ENCODE data around the gene APBA1. TPM values are rescaled to one million over a fixed set of nuclear protein-coding genes. Genes with fewer than 3 reads are reported as not detected.

The APBA1 gene
- polyA plus RNA-seq, 1 experiment: 6.7 TPM

DNA sequence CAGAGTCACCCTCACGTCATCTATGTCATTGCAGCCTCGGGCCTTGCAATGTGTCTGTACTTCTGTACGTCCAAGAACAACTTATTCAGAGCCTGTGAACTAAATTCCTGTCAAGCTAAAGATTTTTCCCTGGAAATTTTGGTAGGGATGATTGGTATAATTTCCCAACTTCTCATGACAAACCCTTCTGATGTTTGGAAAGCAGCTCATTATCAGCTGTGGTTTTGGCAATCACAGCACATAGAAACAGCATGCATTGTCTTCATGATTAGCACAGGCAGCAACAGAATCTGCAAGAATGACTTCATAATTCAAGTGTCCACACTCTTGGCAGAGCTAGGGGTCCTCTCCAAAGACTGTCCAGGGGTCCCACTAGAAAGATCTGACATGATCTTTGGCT, 49.5 kb downstream of the APBA1 start:
- no peak for DNase-seq (ENCODE audit: low read depth, low spot score)
- CTCF ChIA-PET: no interaction called here
- no peaks in the 10 kb centered on the region for H3K9me3 ChIP-seq (ENCODE audit: control insufficient read depth, insufficient read depth, low read length)
- no peak overlapping the region for H3K27ac ChIP-seq (ENCODE audit: low read depth, low read length)
- POLR2A ChIA-PET: no interaction called here
- no peak overlapping the region for H3K4me3 ChIP-seq (ENCODE audit: low read depth, low read length)
- TF ChIP-seq, protein P1, sequence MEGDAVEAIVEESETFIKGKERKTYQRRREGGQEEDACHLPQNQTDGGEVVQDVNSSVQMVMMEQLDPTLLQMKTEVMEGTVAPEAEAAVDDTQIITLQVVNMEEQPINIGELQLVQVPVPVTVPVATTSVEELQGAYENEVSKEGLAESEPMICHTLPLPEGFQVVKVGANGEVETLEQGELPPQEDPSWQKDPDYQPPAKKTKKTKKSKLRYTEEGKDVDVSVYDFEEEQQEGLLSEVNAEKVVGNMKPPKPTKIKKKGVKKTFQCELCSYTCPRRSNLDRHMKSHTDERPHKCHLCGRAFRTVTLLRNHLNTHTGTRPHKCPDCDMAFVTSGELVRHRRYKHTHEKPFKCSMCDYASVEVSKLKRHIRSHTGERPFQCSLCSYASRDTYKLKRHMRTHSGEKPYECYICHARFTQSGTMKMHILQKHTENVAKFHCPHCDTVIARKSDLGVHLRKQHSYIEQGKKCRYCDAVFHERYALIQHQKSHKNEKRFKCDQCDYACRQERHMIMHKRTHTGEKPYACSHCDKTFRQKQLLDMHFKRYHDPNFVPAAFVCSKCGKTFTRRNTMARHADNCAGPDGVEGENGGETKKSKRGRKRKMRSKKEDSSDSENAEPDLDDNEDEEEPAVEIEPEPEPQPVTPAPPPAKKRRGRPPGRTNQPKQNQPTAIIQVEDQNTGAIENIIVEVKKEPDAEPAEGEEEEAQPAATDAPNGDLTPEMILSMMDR (IDR thresholded peaks at IDR 0.05; ENCODE audit: low read depth, low read length): no peak
- H3K27me3 ChIP-seq (ENCODE audit: control insufficient read depth, insufficient read depth, low read length): no peaks in the 10 kb centered on the region

DNA sequence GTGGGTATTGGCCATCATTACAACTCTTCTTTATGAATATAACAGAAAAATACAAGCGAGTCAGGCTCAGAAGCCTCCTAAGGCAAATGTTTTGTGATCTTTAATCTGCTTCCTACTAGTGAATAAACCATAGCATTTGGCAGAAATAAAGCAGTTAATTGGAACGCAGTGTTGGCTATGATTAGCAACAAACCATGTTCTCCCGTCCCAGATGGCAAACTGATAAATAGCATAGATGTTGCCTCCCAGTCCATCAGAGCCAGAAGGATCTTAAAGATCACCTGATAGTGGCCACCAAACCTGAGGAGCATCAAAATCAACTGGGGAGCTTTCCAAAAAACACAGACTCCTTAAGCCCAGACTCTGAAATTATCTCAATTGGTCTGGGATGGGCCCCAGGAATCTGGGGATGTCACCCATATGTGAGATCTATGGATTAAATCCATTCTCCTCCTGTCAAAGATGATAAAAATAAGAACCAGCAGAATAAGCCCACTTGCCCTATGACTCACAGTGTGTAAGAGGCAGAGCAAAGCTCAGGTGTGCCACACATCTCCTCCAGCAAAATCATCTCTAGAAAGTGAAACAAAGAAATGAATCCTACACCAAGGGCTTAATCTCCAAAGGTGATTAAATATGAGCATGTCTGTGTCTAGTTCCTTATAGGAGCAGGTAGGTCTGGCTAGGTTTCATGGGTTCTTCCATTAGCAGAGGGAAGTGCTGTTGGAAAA, 50.3 kb downstream of the APBA1 start:
- Histone ChIP-seq H3K27me3 (ENCODE audit: control insufficient read depth, insufficient read depth, low read length) (no peaks in the 10 kb centered on the region), H3K4me3 (ENCODE audit: low read depth, low read length) (no peak overlapping the region), H3K27ac (ENCODE audit: low read depth, low read length) (no peak overlapping the region), H3K9me3 (ENCODE audit: control insufficient read depth, insufficient read depth, low read length) (no peaks in the 10 kb centered on the region)
- ChIA-PET CTCF (no interaction called here), POLR2A (no interaction called here)
- no peak for DNase-seq (ENCODE audit: low read depth, low spot score)
- TF ChIP-seq, protein P1 (IDR thresholded peaks at IDR 0.05; ENCODE audit: low read depth, low read length): no peak

DNA sequence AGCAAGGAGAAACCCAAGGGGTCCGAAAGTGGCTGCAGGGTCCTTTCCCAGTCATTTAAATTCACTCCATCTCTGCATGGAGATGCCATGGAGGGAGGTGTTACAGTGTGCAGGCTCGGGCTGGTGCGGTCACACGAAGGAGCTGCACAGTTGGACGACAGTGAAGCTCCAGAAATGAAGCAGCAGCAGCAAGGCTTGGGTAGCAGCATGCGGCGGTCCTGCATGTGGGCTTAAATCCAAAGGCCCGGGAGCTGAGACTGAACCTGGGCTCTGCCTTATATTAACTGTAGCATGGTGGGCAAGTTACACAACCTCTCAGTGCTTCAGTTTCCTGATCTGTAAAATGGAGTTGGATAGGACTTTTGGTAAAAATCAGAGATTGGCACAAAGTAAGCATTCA, 51.4 kb downstream of the APBA1 start:
- Histone ChIP-seq H3K4me3 (ENCODE audit: low read depth, low read length) (no peak overlapping the region), H3K9me3 (ENCODE audit: control insufficient read depth, insufficient read depth, low read length) (no peaks in the 10 kb centered on the region), H3K27me3 (ENCODE audit: control insufficient read depth, insufficient read depth, low read length) (no peaks in the 10 kb centered on the region), H3K27ac (ENCODE audit: low read depth, low read length) (no peak overlapping the region)
- no peak for DNase-seq (ENCODE audit: low read depth, low spot score)
- CTCF ChIA-PET: no interaction called here
- POLR2A ChIA-PET: no interaction called here
- TF ChIP-seq, protein P1 (IDR thresholded peaks at IDR 0.05; ENCODE audit: low read depth, low read length): no peak

DNA sequence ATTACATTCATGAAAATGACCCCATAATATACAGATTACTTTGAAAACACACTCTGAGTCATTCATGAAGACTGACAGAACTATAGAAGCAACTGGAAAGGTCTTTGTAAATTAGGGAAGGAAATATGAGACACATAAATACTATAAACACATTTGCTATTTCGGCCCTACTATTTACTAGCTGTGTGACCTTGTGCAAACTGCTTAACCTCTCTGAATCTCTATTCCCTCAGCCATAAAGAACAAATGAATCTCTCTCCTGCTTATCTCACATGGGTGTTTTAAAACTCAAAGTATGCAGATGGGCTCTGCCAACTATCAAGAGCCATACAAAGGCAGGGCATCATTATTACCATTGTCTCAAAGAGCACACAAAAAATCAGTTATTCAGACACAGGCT, 52.9 kb downstream of the APBA1 start:
- Histone ChIP-seq H3K9me3 (ENCODE audit: control insufficient read depth, insufficient read depth, low read length) (no peaks in the 10 kb centered on the region), H3K27ac (ENCODE audit: low read depth, low read length) (no peak overlapping the region), H3K27me3 (ENCODE audit: control insufficient read depth, insufficient read depth, low read length) (no peaks in the 10 kb centered on the region), H3K4me3 (ENCODE audit: low read depth, low read length) (no peak overlapping the region)
- TF ChIP-seq, protein P1 (IDR thresholded peaks at IDR 0.05; ENCODE audit: low read depth, low read length): no peak
- POLR2A ChIA-PET: no interaction called here
- CTCF ChIA-PET: no interaction called here
- DNase-seq (ENCODE audit: low read depth, low spot score): no peak

DNA sequence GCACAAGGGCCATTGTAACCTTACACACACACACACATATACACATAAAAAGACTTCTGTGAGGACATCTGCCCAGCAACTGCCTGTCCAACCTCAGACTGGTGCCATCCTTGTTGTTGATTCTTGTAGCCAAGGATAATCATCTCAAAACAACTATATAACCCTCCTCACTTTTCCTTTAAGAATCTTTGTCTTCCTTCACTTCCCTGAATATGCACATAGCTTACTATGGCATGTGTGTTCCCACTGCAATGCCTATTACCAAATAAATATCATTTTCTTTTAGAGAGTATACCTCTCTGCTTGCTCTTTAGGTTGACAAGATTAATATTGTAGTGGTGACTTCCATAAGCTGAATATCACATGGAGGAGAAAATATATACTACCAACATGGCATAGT, 55.2 kb downstream of the APBA1 start:
- no peak overlapping the region for H3K27ac ChIP-seq (ENCODE audit: low read depth, low read length)
- TF ChIP-seq, protein P1 (IDR thresholded peaks at IDR 0.05; ENCODE audit: low read depth, low read length): no peak
- no peak overlapping the region for H3K4me3 ChIP-seq (ENCODE audit: low read depth, low read length)
- POLR2A ChIA-PET: no interaction called here
- H3K9me3 ChIP-seq (ENCODE audit: control insufficient read depth, insufficient read depth, low read length): no peaks in the 10 kb centered on the region
- CTCF ChIA-PET: no interaction called here
- no peak for DNase-seq (ENCODE audit: low read depth, low spot score)
- H3K27me3 ChIP-seq (ENCODE audit: control insufficient read depth, insufficient read depth, low read length): no peaks in the 10 kb centered on the region

Measured in AG04450 (cell line).